Fibroblast of skin of right biceps (primary cell): ENCODE data around the gene ZNF516.

Experiments used
- DNase-seq: peaks from one replicate; pipeline ENCODE4 v3.0.0-alpha.2; 2013

The ZNF516 gene

DNA sequence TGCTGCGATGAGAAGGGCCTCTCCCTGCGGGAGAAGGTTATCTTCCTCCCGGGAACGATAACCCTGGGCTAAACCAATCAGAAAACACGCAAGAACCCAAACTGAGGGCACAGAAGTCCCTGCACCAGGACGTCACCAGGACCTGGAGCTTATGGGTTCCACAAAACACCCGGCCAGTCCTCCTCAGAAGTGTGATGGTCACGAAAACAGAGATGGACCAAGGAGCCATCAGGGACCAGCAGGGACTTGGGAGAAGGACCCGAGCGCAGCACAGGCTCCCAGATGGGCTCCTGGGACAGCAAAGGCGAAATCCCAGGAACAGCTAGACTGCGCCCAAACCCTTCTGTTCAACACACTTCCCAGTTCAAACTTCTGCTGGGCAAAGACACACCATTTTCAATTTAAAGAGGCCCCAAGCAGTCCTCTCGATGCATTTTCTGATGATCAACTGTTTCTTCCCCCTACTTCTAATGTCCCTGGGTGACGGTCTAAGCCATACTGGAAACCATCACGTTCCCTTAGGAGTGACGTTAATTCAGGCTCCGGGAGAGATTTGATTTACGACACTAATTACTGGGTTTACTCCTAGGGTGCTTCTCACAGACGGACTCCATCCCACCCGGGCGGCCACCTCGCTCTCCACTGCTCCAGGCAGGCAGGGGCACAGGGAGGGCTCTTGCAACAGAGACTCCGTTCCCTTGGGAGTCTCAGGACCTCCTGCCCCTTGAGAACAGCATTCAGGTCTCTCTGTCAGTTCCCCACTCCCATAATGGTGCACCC lies 29.2 kb downstream of the ZNF516 start:
- no peak for DNase-seq

DNA sequence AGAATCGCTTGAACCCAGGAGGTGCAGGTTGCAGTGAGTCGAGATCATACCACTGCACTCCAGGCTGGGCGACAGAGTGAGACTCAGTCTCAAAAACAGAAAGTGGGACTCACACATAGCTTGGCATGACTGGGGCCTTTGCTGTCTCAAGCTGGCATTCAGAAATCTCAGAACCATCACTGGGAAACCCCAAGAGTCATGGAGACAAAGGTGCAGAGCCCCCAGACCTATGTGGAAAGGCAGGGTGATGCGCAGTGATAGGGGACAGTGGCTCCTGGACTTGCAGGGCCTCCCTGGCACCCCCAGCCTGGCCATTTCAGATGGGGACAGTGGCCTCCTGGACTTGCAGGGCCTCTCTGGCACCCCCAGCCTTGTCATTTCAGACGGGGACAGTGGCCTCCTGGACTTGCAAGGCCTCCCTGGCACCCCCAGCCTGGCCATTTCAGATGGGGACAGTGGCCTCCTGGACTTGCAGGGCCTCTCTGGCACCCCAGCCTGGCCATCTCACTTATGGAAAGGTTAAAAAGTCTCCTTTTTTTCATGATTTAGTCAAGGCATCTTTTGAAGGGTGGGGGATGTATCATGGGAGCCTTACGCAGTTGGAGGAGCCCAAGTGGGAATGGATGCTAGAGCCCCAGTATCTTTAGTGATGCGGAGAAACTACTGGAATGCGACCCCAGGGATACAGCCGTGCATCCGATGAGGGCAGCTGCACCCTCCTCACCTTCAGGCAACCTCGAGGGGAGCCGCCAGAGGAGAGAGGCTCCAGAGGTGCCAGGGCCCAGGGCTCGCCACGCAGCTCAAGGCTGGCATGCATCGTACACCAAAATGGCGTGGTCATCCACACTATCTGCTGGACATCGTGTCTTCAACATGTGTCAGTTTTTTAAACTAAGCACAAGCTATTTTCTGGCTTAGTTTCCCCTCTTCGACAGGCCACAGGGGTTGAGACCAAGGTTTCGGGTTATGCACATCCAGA lies 30.5 kb downstream of the ZNF516 start:
- DNase-seq = no peak

DNA sequence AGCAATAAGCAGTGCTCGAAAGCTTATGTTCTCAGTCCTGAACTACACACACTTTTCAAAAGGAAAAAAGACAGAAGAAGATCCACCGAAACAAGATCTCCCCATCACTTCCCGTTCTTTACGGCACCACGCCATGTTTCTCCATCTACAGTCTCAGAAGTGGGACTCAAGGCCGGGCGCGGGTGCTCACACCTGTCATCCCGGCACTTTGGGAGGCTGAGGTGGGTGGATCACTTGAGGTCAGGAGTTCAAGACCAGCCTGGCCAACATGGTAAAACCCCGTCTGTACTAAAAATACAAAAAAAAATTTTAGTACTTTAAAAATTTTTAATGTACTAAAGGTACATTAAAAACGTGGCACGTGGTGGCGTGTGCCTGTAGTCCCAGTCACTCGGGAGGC lies 31.2 kb downstream of the ZNF516 start:
- no peak for DNase-seq

DNA sequence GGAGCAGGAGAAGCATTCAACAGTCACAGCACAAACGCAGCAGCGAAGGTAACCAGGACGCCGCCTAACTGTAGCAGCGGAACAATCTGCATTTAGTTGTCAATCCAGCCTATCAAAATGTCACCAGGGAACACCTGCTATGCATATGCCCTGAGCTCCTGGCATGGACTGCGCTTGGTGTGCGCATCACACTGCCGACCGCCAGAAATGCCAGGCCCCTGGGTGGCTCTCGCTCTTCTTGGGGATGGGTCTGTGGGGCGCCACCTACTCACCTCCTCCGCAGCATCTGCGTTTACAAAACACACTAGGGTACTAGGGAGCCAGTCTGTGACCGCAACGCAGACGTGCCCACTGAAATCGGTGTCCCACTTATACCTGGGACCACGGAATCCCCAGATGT lies 31.7 kb downstream of the ZNF516 start:
- no peak for DNase-seq

DNA sequence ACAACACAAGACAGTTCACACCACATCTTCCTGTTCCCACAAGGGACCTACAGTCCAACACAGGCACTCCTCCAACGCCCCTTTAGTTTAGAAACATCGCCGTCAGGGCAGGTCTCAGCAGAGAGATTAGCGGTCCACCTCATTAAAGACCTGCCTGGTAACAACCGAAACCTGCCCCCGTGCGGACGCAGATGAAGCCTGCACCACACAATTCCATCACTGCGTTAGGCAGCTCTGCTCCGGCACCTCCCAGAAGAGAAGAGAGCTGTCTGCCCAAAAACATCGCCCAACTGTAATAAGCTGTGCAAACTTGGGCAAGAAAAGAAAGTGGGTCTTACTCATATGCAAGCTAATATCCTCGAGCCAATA lies 32.7 kb downstream of the ZNF516 start:
- no peak for DNase-seq

DNA sequence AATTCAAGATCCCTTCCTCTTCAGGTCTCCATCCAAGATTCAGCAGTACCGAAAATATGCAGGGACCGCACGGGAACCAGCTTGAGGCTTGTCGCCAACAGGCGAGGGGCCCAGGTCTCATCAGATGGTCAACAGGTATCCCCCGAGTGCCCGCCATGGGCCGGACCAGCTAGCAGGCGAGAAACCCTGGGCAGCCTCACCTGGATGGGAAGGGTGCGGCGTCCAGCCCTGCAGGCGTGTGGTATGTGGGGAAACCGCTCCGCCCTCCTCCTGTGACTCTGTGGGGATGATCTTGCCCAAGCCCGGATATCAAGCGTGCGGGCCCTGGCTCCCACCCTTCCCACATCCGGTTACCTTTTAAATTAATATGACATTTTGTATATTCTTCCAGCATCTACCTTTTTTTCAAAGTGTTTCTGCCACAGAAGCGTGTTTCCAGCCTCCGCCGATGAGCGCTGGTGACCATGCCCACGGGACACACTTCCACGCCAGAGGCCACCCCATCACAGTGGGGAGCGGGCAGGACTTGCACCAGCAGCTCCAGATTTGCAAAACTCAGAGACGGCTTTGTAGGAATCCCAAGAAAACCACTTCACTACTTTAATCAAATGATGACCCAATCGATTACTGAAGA lies 33.2 kb downstream of the ZNF516 start:
- no peak for DNase-seq

DNA sequence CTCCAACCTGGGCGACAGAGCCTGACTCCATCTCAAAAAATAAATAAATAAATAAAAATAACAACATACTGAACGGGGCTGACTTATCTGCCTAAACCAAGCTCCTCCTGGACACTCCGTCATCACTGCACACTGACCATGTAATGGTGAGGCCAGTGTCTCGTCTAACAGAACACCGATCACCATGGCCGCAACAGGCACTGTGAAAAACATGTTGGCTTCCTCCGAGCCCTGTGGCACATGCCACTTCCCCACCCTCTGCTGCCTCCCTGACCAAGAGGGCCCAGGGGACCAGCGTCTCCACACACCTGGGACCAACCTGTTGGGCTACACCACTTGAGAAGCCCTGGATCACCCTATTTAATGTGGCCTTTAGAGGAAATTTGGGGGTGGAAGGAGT lies 33.9 kb downstream of the ZNF516 start:
- no peak for DNase-seq

DNA sequence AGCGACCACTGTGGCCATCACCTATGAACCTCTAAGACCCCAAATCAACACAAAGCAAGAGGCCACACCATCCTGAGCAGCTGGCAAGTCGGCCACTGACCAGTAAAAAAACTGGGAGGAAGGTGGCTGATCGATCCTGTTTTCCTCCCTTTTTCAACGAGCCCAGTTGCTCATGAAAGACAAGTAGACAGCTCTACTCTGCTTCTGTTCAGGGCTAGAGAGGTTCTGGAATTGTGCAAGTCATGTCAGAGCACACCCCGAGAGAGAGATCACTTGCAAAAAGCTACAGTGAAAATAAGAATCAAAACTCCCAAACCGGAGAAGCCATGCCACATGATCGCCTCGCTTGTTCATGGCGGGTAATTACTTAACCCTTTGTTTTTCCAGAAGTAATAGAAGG lies 34.6 kb downstream of the ZNF516 start:
- DNase-seq = no peak

DNA sequence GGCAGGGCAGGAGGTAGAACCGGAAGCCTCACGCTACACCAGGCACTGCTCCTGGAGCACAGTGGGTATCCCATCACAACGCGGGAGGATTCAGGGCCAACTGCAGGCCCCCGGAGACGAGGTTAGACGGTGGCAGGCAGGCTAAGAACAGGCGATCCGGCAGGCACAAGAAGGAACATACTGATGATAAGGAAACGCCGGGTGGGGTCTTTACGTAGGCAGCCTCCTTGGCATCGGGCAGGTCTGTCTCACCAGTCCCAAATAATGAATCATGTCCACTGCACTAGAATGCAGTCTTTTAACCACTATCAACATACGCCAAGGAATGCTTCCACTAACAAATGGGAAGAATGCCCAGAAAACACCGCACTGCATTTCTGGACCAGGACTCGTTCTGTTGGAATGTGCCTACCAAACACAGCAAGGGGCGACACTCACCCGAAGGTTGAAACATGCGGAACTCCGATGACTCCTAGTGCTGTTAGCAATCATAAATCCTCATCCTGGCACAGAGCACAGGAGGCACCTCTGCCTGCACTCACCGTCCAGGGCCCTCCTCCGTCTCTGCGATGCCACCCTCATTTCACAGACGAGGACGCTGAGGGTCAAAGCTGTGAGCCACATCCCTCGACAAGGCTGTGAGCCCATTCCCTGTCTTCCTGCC lies 35.2 kb downstream of the ZNF516 start:
- DNase-seq = peak; percentile 100

DNA sequence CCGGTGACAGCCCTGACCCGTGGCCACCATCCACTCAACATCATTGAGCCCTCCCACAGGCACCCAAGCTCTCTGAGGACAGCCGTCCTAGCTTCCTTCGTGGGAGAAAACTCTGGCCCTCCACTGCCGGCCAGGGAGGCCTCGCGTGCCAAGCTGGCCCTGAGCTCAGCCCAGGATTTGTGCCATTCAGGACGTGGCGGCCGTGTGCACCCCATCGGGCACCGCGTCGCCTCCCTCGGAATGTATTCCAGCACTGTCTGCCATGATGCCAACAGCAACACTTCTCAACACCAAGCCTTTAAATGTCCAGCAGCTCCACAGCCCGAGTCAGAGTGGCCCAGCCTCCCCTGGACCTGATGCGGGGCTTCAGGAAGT lies 35.7 kb downstream of the ZNF516 start:
- DNase-seq = no peak

DNA sequence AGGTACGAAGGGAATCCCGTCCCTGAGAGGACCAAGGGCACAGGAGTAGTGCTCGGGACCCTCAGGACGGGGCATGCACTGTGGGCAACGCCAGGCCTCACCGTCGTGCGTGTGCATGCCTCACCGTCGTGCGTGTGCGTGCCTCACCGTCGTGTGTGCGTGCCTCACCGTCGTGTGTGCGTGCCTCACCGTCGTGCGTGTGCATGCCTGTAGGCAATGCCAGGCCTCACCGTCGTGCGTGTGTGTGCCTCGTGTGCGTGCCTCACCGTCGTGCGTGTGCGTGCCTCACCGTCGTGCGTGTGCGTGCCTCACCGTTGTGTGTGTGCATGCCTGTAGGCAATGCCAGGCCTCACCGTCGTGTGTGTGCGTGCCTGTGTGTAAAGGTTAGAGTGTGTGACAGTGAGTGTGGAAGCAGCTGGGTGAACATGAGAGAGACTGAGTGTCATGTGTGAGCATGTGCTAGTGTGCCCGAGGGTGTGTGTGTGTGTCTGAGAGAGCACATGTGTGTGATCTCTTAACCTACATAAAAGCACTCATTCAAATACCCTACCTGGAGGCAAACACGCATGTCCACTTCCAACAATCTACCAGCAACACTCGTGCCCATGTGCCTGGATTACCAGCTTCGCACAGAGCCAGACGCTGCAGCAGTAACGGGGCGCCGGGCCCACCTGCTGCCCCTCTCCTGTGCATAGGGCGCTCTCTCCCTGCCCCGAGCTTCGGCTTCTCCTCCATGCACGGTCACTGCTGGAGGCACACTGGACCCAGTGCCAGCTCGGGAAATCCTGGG lies 36.3 kb downstream of the ZNF516 start:
- no peak for DNase-seq

DNA sequence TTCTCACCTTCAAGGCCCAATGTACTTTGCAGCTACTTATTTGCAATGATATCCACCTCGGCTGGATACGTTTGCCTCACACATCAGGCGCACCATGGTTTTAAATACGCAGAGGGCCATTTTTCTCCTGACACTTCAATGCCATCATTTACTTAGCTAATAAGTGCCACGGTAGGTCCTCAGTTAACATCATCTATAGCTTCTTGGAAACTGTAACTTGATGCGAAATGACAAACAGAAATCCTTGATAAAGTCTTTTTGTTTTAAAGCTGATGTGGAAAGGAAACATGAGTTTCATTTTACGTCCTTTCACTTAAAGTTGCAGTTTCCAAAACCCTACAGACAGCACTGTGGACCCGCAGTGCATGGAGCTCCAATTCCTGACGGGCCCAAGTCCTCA lies 37.1 kb downstream of the ZNF516 start:
- no peak for DNase-seq

DNA sequence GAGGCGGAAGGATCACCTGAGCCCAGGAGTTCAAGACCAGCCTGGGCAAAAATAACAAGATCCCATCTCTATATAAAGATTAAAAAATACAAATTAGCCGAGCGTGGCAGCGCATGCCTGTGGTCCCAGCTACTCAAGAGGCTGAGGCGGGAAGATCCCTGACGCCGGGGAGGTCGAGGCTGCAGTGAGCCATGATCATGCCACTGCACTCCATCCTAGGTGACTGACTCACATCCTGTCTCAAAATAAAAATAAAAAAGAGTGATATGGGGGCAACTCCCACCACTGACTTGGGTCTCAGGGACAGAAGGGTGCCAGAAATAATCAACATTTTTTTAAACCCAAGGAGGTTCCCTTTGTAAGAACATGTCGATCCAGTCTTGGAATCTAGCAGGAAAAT lies 37.6 kb downstream of the ZNF516 start:
- DNase-seq = peak; percentile 50

DNA sequence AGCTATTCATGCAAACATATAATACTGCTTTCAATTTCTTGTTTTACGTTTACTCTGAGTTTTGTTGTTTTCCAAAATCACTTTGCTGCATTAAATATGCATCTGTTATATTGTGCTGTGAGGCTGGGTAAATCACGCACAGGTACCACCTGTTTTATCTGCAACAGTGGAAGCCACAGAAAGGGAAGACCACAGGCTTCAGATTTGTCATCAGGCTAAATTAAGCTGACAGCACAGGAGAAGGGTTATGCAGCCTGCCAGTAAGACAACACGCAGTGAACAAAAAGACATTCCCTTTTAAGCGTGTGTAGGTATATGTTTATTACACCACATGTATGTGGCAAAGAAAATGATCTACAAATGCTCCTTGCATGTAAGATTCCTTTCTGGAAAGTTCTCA lies 38.2 kb downstream of the ZNF516 start:
- DNase-seq = no peak

DNA sequence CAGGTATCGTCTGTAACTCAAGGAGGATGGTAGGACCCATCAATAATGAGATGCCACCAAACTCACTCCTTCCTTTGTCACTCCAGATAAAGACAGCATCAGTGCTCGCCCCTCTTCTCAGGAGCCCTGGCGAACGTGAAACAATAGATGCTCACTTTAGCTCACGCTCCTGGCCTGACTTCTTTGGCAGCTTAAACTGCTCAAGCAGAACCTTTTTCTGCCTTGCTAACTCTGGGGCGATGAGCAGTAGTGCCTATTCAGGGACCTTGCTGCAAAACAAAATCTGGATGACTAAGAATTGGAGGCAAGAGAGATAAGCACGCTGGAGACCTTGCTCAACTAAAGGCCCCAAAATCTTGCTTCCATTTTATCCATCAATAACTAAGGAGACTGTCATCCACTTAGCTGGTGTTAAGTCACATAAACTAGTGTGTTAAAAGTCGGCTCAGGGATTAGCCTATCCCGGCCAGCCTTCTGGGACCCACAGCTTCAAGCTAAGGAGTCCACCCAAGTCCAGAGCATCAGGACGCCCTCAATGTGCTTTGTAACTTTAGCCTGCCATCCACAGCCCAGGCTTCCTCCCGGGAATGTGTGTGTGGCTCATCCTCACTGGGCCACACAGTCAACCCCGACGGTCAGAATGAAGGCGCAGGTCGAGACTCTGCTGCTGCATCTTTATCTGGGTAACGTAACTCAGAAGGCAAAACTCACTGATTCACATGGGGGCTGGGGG lies 38.9 kb downstream of the ZNF516 start:
- no peak for DNase-seq

DNA sequence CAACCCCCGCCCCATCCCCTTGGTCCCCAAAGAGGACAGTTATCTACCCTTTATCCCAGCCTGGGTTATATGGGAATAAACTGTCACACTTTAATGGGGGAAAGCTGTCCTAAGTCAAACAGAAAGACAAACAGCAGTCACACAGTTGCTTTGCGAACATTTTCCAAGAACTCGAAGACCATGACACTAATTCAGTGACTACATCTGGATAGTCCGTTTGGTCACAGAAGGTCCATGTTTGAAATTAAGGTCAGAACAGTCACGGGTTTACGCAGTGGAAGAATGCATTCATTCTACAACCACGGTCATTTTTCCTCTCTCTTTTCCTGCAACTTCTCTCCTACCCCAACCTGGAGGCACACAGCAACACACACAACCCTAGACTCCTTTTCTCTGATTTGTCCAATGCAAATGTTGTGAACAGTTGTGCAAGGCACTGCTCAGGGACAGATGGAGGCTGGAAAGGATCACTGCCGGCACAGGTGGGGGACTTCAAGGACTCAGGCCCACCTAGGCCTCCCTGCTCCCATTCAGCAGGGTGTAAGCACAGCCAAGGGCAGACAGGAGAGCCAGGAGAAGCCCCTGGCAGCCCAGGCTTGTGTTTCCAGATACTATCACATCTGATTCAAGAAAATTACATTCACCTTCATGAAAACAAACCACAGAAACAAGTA lies 39.9 kb downstream of the ZNF516 start:
- no peak for DNase-seq

DNA sequence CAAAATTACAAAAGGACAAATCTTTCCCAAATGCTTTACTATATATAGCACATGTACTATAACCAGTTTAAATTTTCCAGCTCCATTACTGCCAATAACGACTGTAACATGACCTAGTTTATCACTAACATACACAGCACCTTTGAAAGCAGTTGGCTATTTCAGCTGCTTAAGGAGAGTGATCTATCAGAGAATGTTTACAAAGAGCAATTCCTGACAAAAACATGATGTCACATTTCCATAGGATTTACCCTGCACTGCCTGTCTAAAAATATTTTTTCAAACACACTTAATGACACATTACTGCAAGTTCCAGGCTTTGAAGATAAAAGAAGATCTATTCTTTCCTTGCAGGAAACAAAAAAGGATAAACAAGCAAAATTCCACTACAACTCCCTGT lies 40.6 kb downstream of the ZNF516 start:
- DNase-seq = no peak

DNA sequence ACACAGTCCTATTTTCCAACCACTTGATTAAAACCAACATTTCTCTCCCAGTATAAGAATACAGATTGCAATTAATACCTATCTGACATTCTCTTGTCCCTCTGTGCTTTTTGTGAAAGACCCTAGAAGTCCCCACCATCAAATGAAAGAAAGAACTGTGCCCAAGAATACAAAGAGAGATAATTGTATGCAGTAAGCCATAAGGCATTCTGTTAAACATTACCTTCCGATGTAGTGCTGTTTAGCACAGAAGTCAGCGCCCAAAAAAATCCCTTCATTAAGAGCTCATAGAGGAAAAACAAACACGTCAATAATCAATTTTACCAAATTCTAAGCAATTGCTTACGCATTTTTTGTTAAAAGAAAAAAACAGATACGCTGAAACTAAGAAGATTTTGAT lies 41.1 kb downstream of the ZNF516 start:
- DNase-seq = no peak

DNA sequence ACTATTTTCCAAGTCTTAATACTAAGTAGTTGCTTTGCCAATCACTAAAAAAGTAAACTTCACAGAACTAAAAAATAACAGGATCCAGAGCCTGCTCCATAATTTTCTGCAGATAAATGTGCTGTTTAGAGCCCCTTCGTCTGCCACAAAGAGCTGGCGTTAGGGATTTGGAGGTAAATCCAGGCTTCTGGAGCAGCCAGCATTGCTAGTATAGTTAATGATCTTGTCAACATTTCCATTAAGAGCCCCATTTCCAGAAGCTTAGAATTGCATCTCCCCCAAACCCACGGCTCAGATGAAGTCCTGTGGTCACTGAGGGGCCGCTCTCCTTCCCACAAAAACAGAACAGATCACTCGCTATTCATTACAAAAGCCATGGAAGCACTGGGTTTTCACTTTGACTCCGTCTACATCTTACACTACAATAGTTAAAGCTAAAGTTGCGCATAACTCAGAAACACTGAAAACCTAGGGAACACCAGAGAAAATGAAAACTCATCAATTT lies 41.9 kb downstream of the ZNF516 start:
- DNase-seq = no peak

DNA sequence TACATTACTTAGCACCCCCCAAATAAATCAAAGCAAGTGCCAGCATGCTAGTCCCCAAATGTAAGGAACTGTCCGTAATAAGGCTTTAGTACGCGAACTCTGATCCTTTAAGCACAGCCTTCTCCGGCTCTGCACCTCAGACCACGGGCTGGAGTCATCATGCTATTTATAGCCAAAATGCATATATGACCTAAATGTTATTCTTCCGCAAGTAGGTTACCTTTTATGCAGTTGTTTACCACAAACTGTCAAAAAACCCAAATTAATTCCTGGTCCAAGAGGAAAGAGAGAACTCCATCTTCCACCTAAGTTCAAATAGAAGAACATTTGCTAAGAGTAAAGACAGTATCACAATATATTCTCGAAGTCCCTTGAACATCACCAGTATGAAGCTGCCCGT lies 42.7 kb downstream of the ZNF516 start:
- peak; percentile 63 for DNase-seq
